Effector memory CD4-positive, alpha-beta T cell (primary cell): ENCODE data around the gene CHN1.

Experiments used
- DNase-seq, 3 donors: peaks; one replicate each; pipeline ENCODE4 v3.0.0-alpha.2; 2020
- H3K27ac ChIP-seq: 2 replicates; pipeline ENCODE4 v1.7.0; 2013; ENCODE audit warnings: mild to moderate bottlenecking, low read length, moderate library complexity; ENCODE audit not compliant: insufficient read depth, poor library complexity, severe bottlenecking
- H3K27me3 ChIP-seq: replicated peaks from 2 replicates; pipeline ENCODE4 v1.7.0; 2013; ENCODE audit warnings: mild to moderate bottlenecking, low read length; ENCODE audit not compliant: insufficient read depth, control insufficient read depth, poor library complexity, severe bottlenecking
- H3K36me3 ChIP-seq: 2 replicates; pipeline ENCODE4 v1.7.0; 2013; ENCODE audit warnings: mild to moderate bottlenecking, low read length, moderate library complexity; ENCODE audit not compliant: control insufficient read depth, insufficient read depth
- H3K4me1 ChIP-seq: 2 replicates; pipeline ENCODE4 v1.7.0; 2013; ENCODE audit warnings: low read length, mild to moderate bottlenecking; ENCODE audit not compliant: control insufficient read depth, insufficient read depth, poor library complexity, severe bottlenecking
- H3K4me3 ChIP-seq: 2 replicates; pipeline ENCODE4 v1.7.0; 2013; ENCODE audit warnings: low read length, low read depth, mild to moderate bottlenecking; ENCODE audit not compliant: insufficient read depth, poor library complexity, severe bottlenecking
- H3K9me3 ChIP-seq: 2 replicates; pipeline ENCODE4 v1.7.0; 2013; ENCODE audit warnings: mild to moderate bottlenecking, low read length, moderate library complexity; ENCODE audit not compliant: control insufficient read depth

Gene CHN1

DNA sequence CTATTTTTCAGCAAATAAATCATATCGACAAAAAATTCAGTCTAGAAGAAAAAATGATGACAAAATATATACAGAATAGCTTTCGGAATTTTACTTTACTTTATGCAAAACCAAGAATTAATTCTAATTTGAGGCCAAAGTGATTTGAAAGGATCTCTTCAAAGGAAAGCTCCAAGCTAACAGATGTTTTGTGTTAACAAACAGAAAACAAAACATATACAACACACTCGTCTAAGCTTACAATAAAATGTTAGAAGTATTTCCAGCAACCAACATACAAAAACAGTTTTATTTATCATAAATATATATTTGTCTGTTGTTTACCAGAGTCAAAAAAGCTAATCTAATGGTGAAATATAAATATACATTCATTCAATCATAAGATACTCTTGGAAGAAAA lies 122.8 kb downstream of the CHN1 start:
- H3K9me3 ChIP-seq, result no peaks in the 10 kb centered on the region
- no peak for DNase-seq
- H3K27me3 ChIP-seq, result no peaks in the 10 kb centered on the region
- H3K36me3 ChIP-seq, result no peaks in the 10 kb centered on the region
- no peak overlapping the region for H3K4me3 ChIP-seq
- H3K27ac ChIP-seq, result no peak overlapping the region
- H3K4me1 ChIP-seq, result no peaks in the 10 kb centered on the region

GRCh38 chr2:174881678-174882077 lies 123.5 kb downstream of the CHN1 start:
- Histone ChIP-seq H3K27me3 (no peaks in the 10 kb centered on the region), H3K27ac (no peak overlapping the region), H3K4me3 (no peak overlapping the region), H3K4me1 (no peaks in the 10 kb centered on the region), H3K36me3 (no peaks in the 10 kb centered on the region), H3K9me3 (no peaks in the 10 kb centered on the region)
- no peak for DNase-seq

- H3K9me3 ChIP-seq, result no peaks in the 10 kb centered on the region
- no peak for DNase-seq
- no peaks in the 10 kb centered on the region for H3K4me1 ChIP-seq
- H3K27me3 ChIP-seq, result no peaks in the 10 kb centered on the region
- H3K27ac ChIP-seq, result no peak overlapping the region
- H3K4me3 ChIP-seq, result no peak overlapping the region
- H3K36me3 ChIP-seq, result no peaks in the 10 kb centered on the region
Measured at GRCh38 chr2:174878537-174879147, 126.5 kb downstream of the CHN1 start.

GRCh38 chr2:174877751-174878150 lies 127.4 kb downstream of the CHN1 start:
- Histone ChIP-seq H3K27ac (no peak overlapping the region), H3K27me3 (no peaks in the 10 kb centered on the region), H3K36me3 (no peaks in the 10 kb centered on the region), H3K4me1 (no peaks in the 10 kb centered on the region), H3K9me3 (no peaks in the 10 kb centered on the region), H3K4me3 (no peak overlapping the region)
- DNase-seq, result no peak

- H3K9me3 ChIP-seq, result no peaks in the 10 kb centered on the region
- H3K27ac ChIP-seq, result no peak overlapping the region
- no peaks in the 10 kb centered on the region for H3K36me3 ChIP-seq
- DNase-seq, result no peak
- H3K4me3 ChIP-seq, result no peak overlapping the region
- no peaks in the 10 kb centered on the region for H3K27me3 ChIP-seq
- no peaks in the 10 kb centered on the region for H3K4me1 ChIP-seq
Measured at GRCh38 chr2:174877301-174877700, 127.9 kb downstream of the CHN1 start.

GRCh38 chr2:174874085-174874484 lies 131.1 kb downstream of the CHN1 start:
- no peak for DNase-seq
- no peaks in the 10 kb centered on the region for H3K4me1 ChIP-seq
- H3K4me3 ChIP-seq, result no peak overlapping the region
- H3K27me3 ChIP-seq, result no peaks in the 10 kb centered on the region
- H3K36me3 ChIP-seq, result no peaks in the 10 kb centered on the region
- H3K9me3 ChIP-seq, result no peaks in the 10 kb centered on the region
- no peak overlapping the region for H3K27ac ChIP-seq

DNA sequence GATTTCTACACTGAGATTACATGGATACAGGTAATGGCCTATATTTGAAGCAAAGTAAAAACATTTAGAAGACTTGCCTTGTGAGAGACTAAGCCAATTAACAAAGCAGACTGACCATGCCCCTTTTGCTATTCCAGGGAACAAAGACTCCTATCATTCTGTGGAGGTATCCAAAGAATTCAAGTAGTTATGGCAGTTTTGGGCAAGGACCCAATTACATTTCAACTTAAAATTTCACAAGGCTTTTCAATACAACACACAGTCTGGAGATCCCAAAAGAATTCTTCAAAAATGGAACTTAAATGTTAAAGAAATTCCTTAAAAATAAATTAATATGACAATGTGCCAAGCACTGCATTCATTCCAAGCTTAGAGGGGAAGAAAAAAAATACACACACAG lies 131.7 kb downstream of the CHN1 start:
- no peak overlapping the region for H3K4me3 ChIP-seq
- no peaks in the 10 kb centered on the region for H3K27me3 ChIP-seq
- H3K27ac ChIP-seq, result no peak overlapping the region
- H3K36me3 ChIP-seq, result no peaks in the 10 kb centered on the region
- H3K9me3 ChIP-seq, result no peaks in the 10 kb centered on the region
- no peak for DNase-seq
- H3K4me1 ChIP-seq, result no peaks in the 10 kb centered on the region

DNA sequence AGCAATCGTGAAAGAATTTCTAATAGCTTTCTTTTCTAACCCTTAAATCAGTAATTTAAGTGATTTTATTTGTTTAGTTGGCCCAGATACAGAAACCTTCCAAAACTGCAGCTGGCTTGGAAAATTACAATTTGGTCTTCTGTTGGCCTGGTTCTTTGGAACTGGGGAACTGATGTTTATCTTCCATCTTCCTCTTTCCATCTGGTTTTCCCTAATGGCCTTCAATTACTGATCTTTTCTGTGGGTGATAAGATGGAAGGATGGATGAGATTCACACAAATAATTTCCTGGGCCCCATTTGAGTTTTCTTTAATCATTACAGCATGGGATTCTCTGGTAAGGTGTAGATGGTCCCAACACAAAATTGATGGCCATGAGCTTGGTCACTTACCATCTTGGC lies 134.4 kb downstream of the CHN1 start:
- Histone ChIP-seq H3K36me3 (no peaks in the 10 kb centered on the region), H3K9me3 (no peaks in the 10 kb centered on the region), H3K27ac (no peak overlapping the region), H3K4me1 (no peaks in the 10 kb centered on the region), H3K27me3 (no peaks in the 10 kb centered on the region), H3K4me3 (no peak overlapping the region)
- no peak for DNase-seq

GRCh38 chr2:174868878-174869277 lies 136.3 kb downstream of the CHN1 start:
- Histone ChIP-seq H3K4me1 (no peaks in the 10 kb centered on the region), H3K27me3 (no peaks in the 10 kb centered on the region), H3K36me3 (no peaks in the 10 kb centered on the region), H3K9me3 (no peaks in the 10 kb centered on the region), H3K4me3 (no peak overlapping the region), H3K27ac (no peak overlapping the region)
- DNase-seq, result no peak

GRCh38 chr2:174866421-174866820 lies 138.8 kb downstream of the CHN1 start:
- H3K4me3 ChIP-seq, result no peak overlapping the region
- no peaks in the 10 kb centered on the region for H3K27me3 ChIP-seq
- H3K4me1 ChIP-seq, result no peaks in the 10 kb centered on the region
- H3K36me3 ChIP-seq, result no peaks in the 10 kb centered on the region
- no peak for DNase-seq
- no peak overlapping the region for H3K27ac ChIP-seq
- no peaks in the 10 kb centered on the region for H3K9me3 ChIP-seq
